Activated CD8-positive, alpha-beta memory T cell treated with anti-CD3 and anti-CD28 coated beads, Interleukin-2, amount 10 ng/mL, durations not matched to agents 7 days and 5 days (primary cell): ENCODE results near the gene PAPPA. TPM values are rescaled to one million over a fixed set of nuclear protein-coding genes. Genes with fewer than 3 reads are reported as not detected.

Experiments
- ATAC-seq: fragments of 150-1000 bp; cut with Tn5 transposase; one replicate; pipeline ENCODE4 v1.10.0; 2021; ENCODE audit warnings: moderate library complexity
- CTCF ChIA-PET: fragments of 350-600 bp; sonication (Branson Sonifier 250); formaldehyde crosslinking; loops from one replicate; lab custom pipeline; 2021; ENCODE audit warnings: antibody characterized with exemption; lab: Charles Lee
- DNase-seq: peaks from one replicate; pipeline ENCODE4 v3.0.0-alpha.2; 2020
- H3K27ac Mint-ChIP-seq: one replicate; pipeline ENCODE4 v1.8.0; 2021; ENCODE audit warnings: mild to moderate bottlenecking, mixed read lengths
- H3K27me3 Mint-ChIP-seq: one replicate; pipeline ENCODE4 v1.8.0; 2021; ENCODE audit warnings: mixed read lengths
- H3K36me3 Mint-ChIP-seq: one replicate; pipeline ENCODE4 v1.8.0; 2021; ENCODE audit warnings: mild to moderate bottlenecking, mixed read lengths
- H3K4me1 Mint-ChIP-seq: one replicate; pipeline ENCODE4 v1.8.0; 2021; ENCODE audit warnings: mixed read lengths
- H3K4me3 Mint-ChIP-seq: one replicate; pipeline ENCODE4 v1.8.0; 2021; ENCODE audit warnings: mild to moderate bottlenecking, moderate library complexity, mixed read lengths
- H3K9me3 Mint-ChIP-seq: one replicate; pipeline ENCODE4 v1.8.0; 2022; ENCODE audit warnings: low read depth, mixed read lengths
- total RNA-seq, 2 experiments: library from RNA; stranded (reverse); gene quantifications; one replicate each; pipeline ENCODE4 v1.2.3, GENCODE V29; 2021

Gene PAPPA, protein sequence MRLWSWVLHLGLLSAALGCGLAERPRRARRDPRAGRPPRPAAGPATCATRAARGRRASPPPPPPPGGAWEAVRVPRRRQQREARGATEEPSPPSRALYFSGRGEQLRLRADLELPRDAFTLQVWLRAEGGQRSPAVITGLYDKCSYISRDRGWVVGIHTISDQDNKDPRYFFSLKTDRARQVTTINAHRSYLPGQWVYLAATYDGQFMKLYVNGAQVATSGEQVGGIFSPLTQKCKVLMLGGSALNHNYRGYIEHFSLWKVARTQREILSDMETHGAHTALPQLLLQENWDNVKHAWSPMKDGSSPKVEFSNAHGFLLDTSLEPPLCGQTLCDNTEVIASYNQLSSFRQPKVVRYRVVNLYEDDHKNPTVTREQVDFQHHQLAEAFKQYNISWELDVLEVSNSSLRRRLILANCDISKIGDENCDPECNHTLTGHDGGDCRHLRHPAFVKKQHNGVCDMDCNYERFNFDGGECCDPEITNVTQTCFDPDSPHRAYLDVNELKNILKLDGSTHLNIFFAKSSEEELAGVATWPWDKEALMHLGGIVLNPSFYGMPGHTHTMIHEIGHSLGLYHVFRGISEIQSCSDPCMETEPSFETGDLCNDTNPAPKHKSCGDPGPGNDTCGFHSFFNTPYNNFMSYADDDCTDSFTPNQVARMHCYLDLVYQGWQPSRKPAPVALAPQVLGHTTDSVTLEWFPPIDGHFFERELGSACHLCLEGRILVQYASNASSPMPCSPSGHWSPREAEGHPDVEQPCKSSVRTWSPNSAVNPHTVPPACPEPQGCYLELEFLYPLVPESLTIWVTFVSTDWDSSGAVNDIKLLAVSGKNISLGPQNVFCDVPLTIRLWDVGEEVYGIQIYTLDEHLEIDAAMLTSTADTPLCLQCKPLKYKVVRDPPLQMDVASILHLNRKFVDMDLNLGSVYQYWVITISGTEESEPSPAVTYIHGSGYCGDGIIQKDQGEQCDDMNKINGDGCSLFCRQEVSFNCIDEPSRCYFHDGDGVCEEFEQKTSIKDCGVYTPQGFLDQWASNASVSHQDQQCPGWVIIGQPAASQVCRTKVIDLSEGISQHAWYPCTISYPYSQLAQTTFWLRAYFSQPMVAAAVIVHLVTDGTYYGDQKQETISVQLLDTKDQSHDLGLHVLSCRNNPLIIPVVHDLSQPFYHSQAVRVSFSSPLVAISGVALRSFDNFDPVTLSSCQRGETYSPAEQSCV (N-terminal part only)
- not detected for total RNA-seq

DNA sequence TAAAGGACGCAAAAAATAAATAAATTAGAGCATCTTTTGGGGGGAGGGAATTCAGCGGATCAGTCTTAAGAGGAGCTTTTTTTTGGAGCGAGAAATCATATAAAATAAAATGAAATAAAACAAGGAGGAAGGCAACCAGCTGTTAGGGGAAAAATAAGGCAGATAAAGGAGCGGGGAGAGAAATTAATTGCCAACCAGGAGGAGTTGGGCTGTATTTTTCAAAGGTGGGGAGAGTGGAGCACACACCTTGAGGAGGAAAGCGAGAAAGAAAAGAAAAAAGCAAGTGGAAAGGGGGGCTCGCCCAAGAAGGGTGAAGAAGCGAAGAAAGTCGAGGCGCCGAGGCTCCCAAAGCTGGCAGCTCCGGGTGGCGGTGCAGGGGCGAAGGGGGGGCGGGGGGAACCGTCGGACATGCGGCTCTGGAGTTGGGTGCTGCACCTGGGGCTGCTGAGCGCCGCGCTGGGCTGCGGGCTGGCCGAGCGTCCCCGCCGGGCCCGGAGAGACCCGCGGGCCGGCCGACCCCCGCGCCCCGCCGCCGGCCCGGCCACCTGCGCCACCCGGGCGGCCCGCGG, at the start of gene PAPPA:
Gene PAPPA (plus strand): TSS at position 27 of the 569 bp plus-strand sequence. CDS start 382 bp downstream, at position 409.
- DNase-seq = no peak
- CTCF ChIA-PET = interaction anchor here (0.9 kb wide), 1 partner anchor 10 kb away, joined by 3 read pairs; no protein-coding TSS in a partner anchor
- H3K4me3 Mint-ChIP-seq = no peak within 1 kb of the TSS
- no peak for ATAC-seq
- no peaks in the 10 kb centered on the region for H3K9me3 Mint-ChIP-seq
- H3K4me1 Mint-ChIP-seq = peaks cover 5% of the 10 kb centered on the region
- H3K27me3 Mint-ChIP-seq = peaks cover 72% of the 10 kb centered on the region
- H3K27ac Mint-ChIP-seq = no peak within 1 kb of the TSS
- H3K36me3 Mint-ChIP-seq = no peaks in the 10 kb centered on the region

DNA sequence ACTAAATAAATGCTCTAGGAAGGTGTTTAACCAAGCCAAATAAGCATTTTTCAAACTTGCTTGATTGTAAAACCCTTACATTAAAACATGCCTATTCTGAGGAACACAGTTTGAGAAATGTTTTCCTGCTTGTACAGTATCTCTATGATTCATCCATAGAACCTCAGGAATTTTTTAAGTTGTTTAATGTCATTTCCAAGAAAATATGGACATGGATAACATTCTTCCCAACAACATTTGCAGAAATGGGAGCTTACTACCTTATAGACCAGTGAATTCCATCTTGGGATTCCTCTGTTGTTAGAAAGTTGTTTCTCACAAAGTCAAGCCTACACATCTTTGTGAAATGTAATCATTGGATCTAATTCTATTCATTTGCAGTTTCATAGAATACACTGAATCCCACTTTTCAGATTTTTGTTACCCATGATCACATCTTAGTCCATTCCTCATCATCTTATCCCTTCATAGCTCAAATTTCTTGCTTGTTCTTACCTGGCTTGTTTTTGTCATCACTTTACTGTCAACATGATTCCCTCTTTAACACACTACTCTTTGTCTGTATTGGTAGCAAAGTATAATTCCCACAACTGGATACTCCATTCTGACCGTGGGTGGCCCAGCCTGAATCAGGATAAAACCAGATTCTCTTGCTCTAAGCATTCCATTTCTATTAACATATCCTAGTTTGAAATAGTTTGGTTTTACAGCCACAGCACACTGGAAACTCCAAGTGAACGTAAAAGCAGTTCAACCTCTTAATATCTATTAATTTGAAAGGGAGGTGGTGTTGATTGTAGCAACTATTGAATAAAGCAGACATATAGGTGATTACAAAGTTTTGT, 49.4 kb upstream of the PAPPA start:
- no peak for ATAC-seq
- H3K27ac Mint-ChIP-seq = no peak overlapping the region
- no peaks in the 10 kb centered on the region for H3K27me3 Mint-ChIP-seq
- no peaks in the 10 kb centered on the region for H3K4me1 Mint-ChIP-seq
- H3K9me3 Mint-ChIP-seq = peaks cover 2% of the 10 kb centered on the region
- H3K4me3 Mint-ChIP-seq = no peak overlapping the region
- no peaks in the 10 kb centered on the region for H3K36me3 Mint-ChIP-seq
- no peak for DNase-seq
- CTCF ChIA-PET = no interaction called here

DNA sequence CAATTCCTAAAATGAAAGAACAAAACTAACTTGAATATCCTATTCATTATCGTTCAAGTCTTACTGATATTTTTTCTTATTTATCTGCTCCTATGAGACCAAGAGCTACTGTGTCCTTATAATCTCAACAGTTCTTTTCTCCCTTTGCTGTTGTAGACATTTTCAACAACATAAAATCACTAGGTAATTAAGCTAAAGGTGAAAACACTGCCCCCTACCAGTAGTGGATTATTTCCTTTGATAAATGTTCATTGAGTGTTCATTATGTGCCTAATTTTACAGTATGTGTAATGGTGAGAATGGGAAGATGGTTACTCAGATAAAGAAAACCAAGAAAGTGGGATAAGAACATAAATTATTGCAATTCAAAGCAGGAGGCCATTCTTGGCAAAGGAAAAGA, 41.4 kb upstream of the PAPPA start:
- no peaks in the 10 kb centered on the region for H3K27me3 Mint-ChIP-seq
- no peak for DNase-seq
- no peaks in the 10 kb centered on the region for H3K9me3 Mint-ChIP-seq
- no peaks in the 10 kb centered on the region for H3K36me3 Mint-ChIP-seq
- no peak for ATAC-seq
- H3K4me1 Mint-ChIP-seq = no peaks in the 10 kb centered on the region
- no peak overlapping the region for H3K27ac Mint-ChIP-seq
- no peak overlapping the region for H3K4me3 Mint-ChIP-seq
- CTCF ChIA-PET = no interaction called here

DNA sequence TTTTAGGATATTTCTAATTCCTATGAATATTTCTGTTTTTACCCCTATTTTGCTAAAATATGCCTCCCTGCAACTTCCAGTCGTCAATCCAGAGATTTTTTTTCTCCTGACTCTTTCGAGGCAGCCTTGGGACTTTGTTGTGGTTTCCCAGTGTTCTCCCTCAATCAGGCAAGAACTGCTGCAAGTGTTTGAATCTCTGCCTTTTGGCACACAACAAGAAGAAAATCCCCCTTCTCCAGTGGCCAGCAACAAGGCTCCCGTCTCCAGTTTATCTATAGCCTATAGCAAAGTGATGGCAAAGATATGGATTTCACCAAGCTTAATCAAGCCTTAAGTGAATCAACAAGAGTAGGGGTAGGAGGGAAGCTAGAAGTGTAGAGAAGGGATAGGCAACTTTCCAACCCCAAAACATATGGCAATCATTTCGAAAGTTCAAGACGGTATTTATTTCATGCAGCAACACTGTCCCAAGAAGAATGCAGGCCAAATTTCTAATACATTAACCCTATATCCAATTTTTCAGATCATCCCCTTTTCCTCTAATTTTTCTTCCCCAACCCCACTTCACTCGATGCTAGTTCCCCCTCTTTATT, 37.7 kb upstream of the PAPPA start:
- Mint-ChIP-seq H3K27me3 (no peaks in the 10 kb centered on the region), H3K4me1 (no peaks in the 10 kb centered on the region), H3K27ac (no peak overlapping the region), H3K36me3 (no peaks in the 10 kb centered on the region), H3K9me3 (peaks cover 2% of the 10 kb centered on the region), H3K4me3 (no peak overlapping the region)
- CTCF ChIA-PET = no interaction called here
- DNase-seq (no peak), ATAC-seq (no peak)

DNA sequence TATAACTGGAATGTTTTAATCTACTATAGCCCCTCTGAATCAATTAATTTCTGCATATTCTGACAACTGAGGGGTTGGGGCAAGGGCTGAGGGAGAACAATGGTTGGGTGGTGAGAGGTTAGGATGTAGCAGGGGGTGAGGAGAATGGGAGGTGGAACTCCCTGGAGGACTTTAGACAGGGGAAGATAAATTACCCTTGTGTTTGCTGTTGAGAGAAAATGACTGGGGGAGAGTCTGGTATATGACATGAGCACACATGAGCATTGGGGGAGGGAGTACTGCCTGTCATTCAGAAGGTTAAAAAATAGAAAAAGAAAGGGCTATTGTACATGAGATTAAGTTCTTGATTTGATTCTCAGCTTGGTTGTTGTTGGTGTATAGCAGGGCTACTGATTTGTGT, 37.2 kb upstream of the PAPPA start:
- Mint-ChIP-seq H3K27me3 (no peaks in the 10 kb centered on the region), H3K4me3 (no peak overlapping the region), H3K4me1 (no peaks in the 10 kb centered on the region), H3K36me3 (no peaks in the 10 kb centered on the region), H3K9me3 (peaks cover 2% of the 10 kb centered on the region), H3K27ac (no peak overlapping the region)
- no peak for ATAC-seq
- no peak for DNase-seq
- CTCF ChIA-PET = no interaction called here

DNA sequence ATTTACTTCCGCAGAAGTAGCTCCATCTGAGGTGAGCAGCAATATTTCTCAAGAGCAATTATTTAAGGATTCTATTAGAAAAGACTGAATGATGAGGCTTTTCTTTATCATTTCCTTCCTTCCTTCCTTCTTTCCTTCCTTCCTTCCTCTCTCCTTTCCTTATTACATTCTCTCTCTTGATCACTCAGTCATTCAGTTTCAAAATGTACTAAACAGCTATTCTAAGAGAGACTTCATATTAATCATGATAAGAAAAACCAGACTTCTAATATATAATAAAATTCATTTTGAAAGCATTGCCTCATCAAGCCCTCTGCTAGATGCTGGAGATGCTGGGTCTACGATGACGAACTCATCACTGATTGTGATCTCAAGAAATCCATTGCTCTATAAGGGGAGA, 30.4 kb upstream of the PAPPA start:
- no peaks in the 10 kb centered on the region for H3K4me1 Mint-ChIP-seq
- no peak for ATAC-seq

DNA sequence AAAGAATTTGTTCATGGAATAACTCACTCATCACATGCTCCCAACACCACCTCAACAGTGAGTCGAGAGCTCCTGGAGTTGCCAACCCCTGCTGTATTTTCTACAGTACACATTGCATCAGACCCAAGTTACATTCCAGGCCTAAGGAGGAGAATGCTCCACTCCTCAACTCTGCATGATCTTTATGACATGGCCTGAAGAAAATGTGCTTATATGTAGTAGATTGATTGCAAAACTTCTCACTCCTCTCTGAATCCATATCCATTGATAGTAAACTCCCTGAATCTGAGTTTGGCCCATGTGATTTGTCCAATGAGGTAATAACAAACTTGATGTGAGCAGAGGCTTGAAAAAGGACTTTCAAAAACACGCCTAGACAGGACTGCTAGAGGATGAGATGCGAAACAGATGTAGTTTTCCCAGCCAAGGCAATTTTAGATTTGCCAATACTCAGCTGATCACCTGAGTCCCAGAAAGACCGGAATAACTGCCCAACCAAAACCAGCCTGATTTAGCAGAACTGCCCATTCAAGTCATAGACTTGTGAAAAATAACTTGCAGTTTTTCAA, 29.0 kb upstream of the PAPPA start:
- CTCF ChIA-PET = no interaction called here
- DNase-seq (no peak), ATAC-seq (no peak)
- Mint-ChIP-seq H3K4me3 (no peak overlapping the region), H3K9me3 (no peaks in the 10 kb centered on the region), H3K36me3 (no peaks in the 10 kb centered on the region), H3K4me1 (no peaks in the 10 kb centered on the region), H3K27me3 (no peaks in the 10 kb centered on the region), H3K27ac (no peak overlapping the region)

More for the DNA sequence above, 30.4 kb upstream of the PAPPA start:
- Mint-ChIP-seq H3K36me3 (no peaks in the 10 kb centered on the region), H3K9me3 (peaks cover 1% of the 10 kb centered on the region), H3K27me3 (no peaks in the 10 kb centered on the region), H3K4me3 (no peak overlapping the region), H3K27ac (no peak overlapping the region)
- CTCF ChIA-PET = no interaction called here
- no peak for DNase-seq

DNA sequence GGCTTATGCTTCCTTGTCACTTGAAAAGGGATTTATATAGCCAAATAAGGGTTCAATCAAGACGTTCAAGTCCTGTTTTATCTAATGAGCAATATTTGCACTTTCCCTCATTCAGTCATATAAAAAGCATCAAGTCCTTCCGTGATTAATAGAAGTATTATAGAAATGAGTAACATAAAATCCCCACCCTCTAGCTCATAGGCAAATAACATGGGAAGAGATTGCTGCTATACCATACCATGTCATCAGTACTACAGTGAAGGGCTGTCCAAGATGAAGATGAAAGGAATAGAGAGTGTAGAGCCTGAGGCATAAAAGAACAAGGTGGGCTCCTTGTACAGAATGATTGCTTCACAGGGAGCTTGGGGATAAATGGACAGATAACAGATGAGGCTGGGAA, 20.4 kb upstream of the PAPPA start:
- H3K4me3 Mint-ChIP-seq = no peak overlapping the region
- ATAC-seq (no peak), DNase-seq (no peak)
- H3K4me1 Mint-ChIP-seq = no peaks in the 10 kb centered on the region
- H3K36me3 Mint-ChIP-seq = no peaks in the 10 kb centered on the region
- no peak overlapping the region for H3K27ac Mint-ChIP-seq
- H3K9me3 Mint-ChIP-seq = peaks cover 3% of the 10 kb centered on the region
- CTCF ChIA-PET = no interaction called here
- no peaks in the 10 kb centered on the region for H3K27me3 Mint-ChIP-seq

DNA sequence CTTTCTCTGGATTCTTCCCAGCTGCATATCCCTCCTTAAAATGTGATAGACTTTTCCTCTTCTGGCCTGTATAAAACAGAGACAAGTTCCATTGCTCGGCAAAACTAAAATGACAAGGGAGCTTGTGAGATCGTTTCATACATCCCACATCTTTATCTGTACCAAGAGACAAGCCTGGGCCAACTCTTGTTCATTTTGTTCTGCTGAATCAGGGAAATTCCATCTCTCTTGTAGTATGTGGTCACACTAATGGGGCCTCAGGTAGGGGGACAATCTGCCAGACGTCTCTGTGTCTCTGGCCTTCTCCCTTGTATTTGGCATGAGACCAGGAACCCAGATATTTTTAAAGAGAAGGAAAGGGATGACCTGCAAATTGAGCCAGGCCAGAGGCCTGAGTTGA, 18.6 kb upstream of the PAPPA start:
- no peaks in the 10 kb centered on the region for H3K4me1 Mint-ChIP-seq
- H3K27ac Mint-ChIP-seq = no peak overlapping the region
- CTCF ChIA-PET = no interaction called here
- H3K27me3 Mint-ChIP-seq = no peaks in the 10 kb centered on the region
- no peaks in the 10 kb centered on the region for H3K36me3 Mint-ChIP-seq
- DNase-seq (no peak), ATAC-seq (no peak)
- H3K4me3 Mint-ChIP-seq = no peak overlapping the region
- H3K9me3 Mint-ChIP-seq = peaks cover 3% of the 10 kb centered on the region

DNA sequence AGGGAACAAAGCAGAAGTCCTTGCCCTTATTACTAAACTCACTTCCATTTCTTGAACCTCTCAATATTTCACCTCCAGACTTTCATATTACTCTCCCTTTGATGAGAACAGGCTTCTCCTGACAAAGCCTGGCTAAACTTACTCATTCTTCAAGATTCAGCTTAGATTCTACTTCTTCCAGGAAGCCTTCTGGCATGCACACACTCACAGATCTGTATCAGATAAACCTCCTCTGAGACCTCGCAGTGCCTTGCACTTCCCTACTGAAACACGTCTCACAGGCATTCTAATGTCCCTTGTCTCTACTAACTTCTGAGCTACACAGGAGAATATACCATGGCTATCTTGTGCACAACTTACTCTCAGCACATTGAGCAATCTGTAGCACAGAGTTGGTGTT, 16.6 kb upstream of the PAPPA start:
- Mint-ChIP-seq H3K4me1 (no peaks in the 10 kb centered on the region), H3K27ac (no peak overlapping the region), H3K4me3 (no peak overlapping the region), H3K36me3 (no peaks in the 10 kb centered on the region), H3K9me3 (no peaks in the 10 kb centered on the region), H3K27me3 (no peaks in the 10 kb centered on the region)
- DNase-seq (no peak), ATAC-seq (no peak)
- CTCF ChIA-PET = no interaction called here

DNA sequence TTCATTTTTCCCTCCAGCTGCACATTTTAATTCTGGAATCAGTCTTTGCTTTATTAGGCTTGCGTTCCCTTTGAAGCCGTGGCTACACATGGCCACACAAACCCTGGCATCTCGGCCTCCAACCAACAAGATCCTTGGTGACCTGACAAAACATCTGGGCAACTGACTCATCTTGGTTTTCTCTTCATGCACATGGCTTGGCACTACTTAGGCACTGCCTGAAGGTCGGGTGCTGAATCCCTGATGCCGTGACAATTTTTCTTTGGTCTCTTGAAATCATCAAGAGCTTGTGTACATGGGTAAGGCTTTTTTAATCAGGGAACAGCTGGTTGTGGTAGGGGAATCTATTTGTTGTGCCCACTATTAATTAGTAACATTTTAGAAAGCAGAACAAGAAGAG, 16.0 kb upstream of the PAPPA start:
- no peaks in the 10 kb centered on the region for H3K9me3 Mint-ChIP-seq
- CTCF ChIA-PET = no interaction called here
- no peaks in the 10 kb centered on the region for H3K4me1 Mint-ChIP-seq
- DNase-seq (no peak), ATAC-seq (no peak)
- H3K27me3 Mint-ChIP-seq = no peaks in the 10 kb centered on the region
- H3K27ac Mint-ChIP-seq = no peak overlapping the region
- no peak overlapping the region for H3K4me3 Mint-ChIP-seq
- H3K36me3 Mint-ChIP-seq = no peaks in the 10 kb centered on the region
